SK-N-SH (cell line): ENCODE measurements around the gene CLPTM1L.

Source experiments
- EZH2phosphoT487 ChIP-seq: fragments of 200-600 bp; sonication (generic); IDR thresholded peaks from 2 replicates; pipeline ENCODE4 v1.6.1; 2017; ENCODE audit warnings: low read depth, mixed run types, mild to moderate bottlenecking, antibody characterized with exemption, moderate library complexity, borderline replicate concordance
- FOXM1 ChIP-seq: IDR thresholded peaks from 2 replicates; pipeline ENCODE4 v1.4.0; 2012; ENCODE audit warnings: low read depth, mild to moderate bottlenecking
- JUND ChIP-seq: IDR thresholded peaks from 2 replicates; pipeline ENCODE4 v1.4.0; 2012
- MEF2A ChIP-seq: IDR thresholded peaks from 2 replicates; pipeline ENCODE4 v1.4.0; 2012; ENCODE audit warnings: low read depth, borderline replicate concordance
- MXI1 ChIP-seq: IDR thresholded peaks from 2 replicates; pipeline ENCODE4 v1.6.1; 2012; ENCODE audit warnings: mild to moderate bottlenecking, low read depth, low read length, improper control_type of control experiment
- POLR2AphosphoS5 ChIP-seq: IDR thresholded peaks from 2 replicates; pipeline ENCODE4 v1.6.1; 2012; ENCODE audit warnings: low read depth, low read length
- SMC3 ChIP-seq: IDR thresholded peaks from 2 replicates; pipeline ENCODE4 v1.6.1; 2012; ENCODE audit warnings: low read depth, low read length, improper control_type of control experiment
- TAF1 ChIP-seq: IDR thresholded peaks from 2 replicates; pipeline ENCODE4 v1.6.1; 2012; ENCODE audit warnings: low read depth, mild to moderate bottlenecking, low read length, moderate library complexity, borderline replicate concordance
- TCF12 ChIP-seq: IDR thresholded peaks from 2 replicates; pipeline ENCODE4 v1.4.0; 2012
- YY1 ChIP-seq: IDR thresholded peaks from 2 replicates; pipeline ENCODE4 v1.4.0; 2012; ENCODE audit warnings: low read depth, mild to moderate bottlenecking
- TF ChIP-seq, protein P1 (sequence below): fragments of 200-600 bp; sonication (generic); IDR thresholded peaks from 2 replicates; pipeline ENCODE4 v1.6.1; 2017; ENCODE audit warnings: antibody characterized with exemption, mild to moderate bottlenecking, moderate library complexity
- TF ChIP-seq, protein P2 (sequence below): IDR thresholded peaks from 2 replicates; pipeline ENCODE4 v1.6.1; 2012; ENCODE audit warnings: mild to moderate bottlenecking, low read depth, low read length, moderate library complexity
- TF ChIP-seq, protein P3 (sequence below): IDR thresholded peaks from 2 replicates; pipeline ENCODE4 v1.4.0; 2012; ENCODE audit warnings: low read depth, borderline replicate concordance

DNA sequence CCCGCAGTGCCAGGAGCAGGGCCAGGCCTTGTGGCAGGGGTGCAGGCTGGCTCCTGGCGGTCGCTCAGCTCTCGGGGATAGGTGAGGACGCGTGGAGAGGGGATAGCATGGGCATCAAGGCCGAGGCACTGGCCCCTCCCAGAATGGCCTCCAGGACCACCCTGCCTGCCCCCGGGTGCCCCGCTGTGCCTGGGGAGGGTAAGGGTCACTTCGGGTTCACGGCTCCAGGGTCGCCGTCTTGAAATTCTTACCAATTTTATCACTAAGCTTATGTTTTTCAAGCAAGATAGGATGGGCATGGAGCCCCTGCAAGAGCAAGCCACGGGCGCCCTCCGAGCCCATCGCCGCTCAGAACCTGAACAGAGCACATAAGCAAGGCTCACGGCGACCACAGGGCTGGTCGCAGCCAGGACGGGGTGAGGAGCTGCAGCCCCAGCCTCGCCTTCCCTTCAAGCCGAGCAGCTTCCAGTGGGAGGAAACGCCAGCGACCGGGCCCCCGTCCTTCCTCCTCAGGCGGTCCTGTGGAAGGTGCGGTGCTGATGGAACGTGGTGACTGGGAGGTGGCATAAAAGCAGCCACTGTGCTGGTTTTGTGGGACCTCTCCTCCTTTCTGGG, 14.2 kb upstream of the CLPTM1L start:
- TF ChIP-seq, protein P1, sequence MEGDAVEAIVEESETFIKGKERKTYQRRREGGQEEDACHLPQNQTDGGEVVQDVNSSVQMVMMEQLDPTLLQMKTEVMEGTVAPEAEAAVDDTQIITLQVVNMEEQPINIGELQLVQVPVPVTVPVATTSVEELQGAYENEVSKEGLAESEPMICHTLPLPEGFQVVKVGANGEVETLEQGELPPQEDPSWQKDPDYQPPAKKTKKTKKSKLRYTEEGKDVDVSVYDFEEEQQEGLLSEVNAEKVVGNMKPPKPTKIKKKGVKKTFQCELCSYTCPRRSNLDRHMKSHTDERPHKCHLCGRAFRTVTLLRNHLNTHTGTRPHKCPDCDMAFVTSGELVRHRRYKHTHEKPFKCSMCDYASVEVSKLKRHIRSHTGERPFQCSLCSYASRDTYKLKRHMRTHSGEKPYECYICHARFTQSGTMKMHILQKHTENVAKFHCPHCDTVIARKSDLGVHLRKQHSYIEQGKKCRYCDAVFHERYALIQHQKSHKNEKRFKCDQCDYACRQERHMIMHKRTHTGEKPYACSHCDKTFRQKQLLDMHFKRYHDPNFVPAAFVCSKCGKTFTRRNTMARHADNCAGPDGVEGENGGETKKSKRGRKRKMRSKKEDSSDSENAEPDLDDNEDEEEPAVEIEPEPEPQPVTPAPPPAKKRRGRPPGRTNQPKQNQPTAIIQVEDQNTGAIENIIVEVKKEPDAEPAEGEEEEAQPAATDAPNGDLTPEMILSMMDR = no peak
- TF ChIP-seq TAF1 (no peak), MXI1 (no peak), TCF12 (no peak), EZH2phosphoT487 (no peak), SMC3 (no peak), JUND (no peak), YY1 (no peak), POLR2AphosphoS5 (no peak), MEF2A (no peak), FOXM1 (no peak)
- TF ChIP-seq, protein P2, sequence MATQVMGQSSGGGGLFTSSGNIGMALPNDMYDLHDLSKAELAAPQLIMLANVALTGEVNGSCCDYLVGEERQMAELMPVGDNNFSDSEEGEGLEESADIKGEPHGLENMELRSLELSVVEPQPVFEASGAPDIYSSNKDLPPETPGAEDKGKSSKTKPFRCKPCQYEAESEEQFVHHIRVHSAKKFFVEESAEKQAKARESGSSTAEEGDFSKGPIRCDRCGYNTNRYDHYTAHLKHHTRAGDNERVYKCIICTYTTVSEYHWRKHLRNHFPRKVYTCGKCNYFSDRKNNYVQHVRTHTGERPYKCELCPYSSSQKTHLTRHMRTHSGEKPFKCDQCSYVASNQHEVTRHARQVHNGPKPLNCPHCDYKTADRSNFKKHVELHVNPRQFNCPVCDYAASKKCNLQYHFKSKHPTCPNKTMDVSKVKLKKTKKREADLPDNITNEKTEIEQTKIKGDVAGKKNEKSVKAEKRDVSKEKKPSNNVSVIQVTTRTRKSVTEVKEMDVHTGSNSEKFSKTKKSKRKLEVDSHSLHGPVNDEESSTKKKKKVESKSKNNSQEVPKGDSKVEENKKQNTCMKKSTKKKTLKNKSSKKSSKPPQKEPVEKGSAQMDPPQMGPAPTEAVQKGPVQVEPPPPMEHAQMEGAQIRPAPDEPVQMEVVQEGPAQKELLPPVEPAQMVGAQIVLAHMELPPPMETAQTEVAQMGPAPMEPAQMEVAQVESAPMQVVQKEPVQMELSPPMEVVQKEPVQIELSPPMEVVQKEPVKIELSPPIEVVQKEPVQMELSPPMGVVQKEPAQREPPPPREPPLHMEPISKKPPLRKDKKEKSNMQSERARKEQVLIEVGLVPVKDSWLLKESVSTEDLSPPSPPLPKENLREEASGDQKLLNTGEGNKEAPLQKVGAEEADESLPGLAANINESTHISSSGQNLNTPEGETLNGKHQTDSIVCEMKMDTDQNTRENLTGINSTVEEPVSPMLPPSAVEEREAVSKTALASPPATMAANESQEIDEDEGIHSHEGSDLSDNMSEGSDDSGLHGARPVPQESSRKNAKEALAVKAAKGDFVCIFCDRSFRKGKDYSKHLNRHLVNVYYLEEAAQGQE = no peak
- TF ChIP-seq, protein P3, sequence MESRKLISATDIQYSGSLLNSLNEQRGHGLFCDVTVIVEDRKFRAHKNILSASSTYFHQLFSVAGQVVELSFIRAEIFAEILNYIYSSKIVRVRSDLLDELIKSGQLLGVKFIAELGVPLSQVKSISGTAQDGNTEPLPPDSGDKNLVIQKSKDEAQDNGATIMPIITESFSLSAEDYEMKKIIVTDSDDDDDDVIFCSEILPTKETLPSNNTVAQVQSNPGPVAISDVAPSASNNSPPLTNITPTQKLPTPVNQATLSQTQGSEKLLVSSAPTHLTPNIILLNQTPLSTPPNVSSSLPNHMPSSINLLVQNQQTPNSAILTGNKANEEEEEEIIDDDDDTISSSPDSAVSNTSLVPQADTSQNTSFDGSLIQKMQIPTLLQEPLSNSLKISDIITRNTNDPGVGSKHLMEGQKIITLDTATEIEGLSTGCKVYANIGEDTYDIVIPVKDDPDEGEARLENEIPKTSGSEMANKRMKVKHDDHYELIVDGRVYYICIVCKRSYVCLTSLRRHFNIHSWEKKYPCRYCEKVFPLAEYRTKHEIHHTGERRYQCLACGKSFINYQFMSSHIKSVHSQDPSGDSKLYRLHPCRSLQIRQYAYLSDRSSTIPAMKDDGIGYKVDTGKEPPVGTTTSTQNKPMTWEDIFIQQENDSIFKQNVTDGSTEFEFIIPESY = no peak
